Measurements from ENCODE around the gene SLC39A11.
A peak's percentile ranks its signal among the peaks of the same experiment; 100 is the strongest.

SLC39A11 gene

DNA sequence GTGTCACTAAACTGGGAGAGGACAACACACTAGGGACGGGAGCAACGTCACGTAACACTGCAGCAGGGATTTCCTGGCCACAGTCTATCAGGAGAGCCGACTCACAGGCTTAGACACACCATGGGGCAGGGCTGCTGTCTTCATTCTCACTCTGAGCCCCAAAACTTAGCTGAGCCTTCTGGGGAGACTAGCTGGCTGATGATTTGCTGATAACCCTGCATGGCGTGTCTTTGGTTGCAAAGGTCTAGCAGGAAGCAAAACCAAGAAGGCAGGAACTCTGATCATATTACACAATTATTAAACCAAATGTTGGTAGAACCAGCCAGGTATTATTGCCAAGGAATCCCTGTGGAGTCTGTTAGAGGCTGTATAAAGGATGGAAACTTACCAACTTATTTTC, 345.0 kb downstream of the SLC39A11 start:
- DNase-seq (ENCODE audit: low spot score): no peak

DNA sequence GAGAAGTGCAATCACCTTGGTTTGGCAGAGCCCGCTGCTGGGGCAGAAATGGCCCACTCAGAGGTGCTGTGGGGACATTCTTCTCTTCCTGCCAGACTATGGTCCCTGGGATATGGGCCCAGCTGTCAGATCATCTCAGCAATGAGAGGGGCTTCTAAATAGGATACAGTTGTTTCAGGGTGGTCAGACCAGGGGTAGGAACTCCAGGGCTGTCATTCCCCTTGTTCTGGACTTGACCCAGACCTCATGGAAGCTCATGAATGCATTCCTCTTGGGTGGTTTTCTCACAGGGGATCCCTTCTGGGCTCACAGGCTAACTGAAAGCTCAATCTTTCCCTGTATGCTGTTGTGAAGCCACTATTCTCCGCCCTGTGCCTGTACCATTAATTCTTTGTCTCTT, 347.2 kb downstream of the SLC39A11 start:
- no peak for DNase-seq (ENCODE audit: low spot score)

DNA sequence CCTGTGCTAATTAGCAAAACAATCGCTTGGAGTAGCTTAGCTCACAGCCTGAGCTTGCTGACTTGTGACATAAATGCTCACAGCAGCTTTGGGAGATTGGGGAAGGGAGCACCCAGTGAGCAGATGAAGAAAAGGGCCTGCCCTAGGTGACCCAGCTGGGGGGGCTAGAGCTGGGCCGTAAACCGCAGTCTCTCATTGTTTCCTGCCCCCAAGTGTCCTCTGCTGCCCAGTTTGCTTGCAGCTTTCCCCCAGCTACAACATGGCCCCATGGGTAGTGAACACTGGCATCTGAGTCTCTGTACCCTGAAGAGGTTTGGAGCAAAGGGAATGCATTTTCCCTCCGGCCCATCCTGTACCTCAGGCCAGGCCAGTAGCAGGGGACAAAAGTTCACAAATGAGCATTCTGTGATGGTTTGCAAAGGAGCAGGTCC, 349.4 kb downstream of the SLC39A11 start:
- DNase-seq (ENCODE audit: low spot score): no peak

DNA sequence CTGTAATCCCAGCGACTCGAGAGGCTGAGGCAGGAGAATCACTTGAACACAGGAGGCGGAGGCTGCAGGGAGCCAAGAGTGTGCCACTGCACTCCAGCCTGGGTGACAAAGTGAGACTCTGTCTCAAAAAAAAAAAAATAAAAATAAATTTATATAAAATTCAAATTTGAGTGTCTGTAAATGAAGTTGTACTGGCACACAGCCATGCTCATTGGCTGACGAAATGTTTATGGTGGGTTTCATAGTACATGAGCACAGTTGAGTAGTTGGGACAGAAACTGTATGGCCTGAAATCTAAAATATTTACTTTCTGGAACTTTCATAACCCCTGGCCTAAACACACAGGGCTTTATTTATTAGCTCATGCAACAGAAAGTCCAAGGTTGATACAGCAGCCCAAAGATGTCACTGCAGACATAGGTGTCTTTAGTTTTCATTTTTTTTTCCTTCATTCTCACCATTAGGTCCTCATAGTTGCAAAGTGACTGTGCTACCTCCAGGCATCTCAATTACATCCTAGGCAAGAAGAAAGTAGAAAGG, 355.3 kb downstream of the SLC39A11 start:
- no peak for DNase-seq (ENCODE audit: low spot score)

DNA sequence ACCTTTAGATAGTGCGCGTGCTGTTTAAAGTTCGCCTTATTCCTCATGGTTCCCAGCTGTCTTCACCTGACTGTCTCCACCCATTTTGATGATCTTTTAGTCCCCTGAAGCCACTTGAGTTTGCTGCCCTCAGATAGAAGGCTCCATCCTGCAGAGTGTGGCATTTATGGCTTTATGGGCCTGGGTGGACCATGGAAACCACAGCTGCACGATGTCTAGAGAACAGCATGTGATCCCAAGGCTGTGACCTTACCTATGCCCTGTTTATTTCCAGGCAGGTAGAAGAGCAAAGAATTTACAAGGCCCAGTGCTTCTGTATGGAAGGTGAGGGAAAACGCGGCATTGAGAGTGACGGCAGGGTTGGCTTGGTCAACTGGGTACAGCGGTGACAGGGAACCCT, 356.9 kb downstream of the SLC39A11 start:
- DNase-seq (ENCODE audit: low spot score): no peak

DNA sequence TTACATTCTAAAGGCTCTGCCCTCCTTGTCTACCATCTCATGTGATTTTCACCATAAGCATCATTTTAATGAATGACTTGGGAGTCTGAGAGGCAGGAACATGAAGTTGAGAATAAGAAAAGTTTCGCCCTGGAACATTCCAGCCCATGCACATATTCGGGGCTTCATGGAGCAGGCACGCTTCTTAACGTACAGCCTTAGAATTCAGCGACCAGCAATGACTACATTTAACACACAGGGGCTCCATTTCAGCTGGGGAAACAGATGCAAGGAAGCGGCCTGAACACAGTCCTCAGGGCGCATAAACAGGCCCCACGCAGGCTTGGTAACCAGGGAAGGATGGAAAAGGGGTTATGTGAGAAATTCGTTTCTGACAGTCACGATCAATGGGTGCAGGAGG, 357.4 kb downstream of the SLC39A11 start:
- no peak for DNase-seq (ENCODE audit: low spot score)

DNA sequence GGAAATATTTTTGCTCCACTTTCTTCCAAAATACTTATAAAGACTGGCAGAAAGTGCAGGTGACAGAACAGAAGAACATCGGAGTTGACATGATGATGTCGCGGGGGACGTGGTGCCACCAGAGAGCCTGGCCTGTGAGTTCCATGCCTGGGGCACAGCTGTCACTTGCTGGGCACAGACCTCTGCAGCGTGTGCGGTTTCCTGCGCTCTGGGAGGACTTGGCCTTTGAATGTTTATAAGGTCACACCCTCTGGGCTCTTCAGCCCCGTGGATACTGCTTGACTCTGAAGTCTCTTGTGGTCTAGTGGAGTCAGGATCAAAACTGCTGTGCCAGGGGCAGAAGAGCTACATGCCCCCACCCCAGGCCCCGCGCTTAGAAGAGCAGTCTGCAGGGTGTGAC, 357.9 kb downstream of the SLC39A11 start:
- no peak for DNase-seq (ENCODE audit: low spot score)

DNA sequence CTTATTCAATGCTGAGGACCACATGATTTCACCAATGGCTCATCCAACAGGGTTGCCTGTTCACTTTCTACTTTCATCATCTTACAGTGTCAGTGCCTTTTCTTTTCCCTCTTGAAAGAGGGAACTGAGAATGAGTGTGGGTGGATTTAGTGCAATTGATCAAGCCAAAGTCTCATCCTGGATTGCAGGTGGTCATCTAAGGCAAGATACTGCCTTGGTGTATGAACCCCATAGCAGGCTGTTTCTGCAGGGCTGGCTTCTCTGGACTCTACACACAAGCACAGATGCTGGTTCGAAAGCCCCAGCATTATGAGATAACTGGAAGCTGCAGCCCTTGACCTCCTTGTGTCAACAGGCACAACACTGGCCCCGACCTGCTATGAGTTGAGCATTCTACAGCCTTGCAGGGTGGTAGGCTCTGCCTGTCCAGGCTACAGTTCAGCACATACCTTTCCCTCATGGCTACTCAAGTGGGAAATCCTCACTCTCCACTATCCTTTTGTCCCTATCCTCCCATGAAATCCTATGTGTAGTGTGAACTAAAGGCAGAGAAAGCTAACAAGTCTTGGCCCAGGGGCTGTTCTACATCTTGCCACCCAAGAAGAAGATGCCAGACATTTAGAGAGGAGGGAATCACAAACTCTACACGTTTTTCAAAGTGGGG, 358.7 kb downstream of the SLC39A11 start:
- DNase-seq (ENCODE audit: low spot score): no peak

DNA sequence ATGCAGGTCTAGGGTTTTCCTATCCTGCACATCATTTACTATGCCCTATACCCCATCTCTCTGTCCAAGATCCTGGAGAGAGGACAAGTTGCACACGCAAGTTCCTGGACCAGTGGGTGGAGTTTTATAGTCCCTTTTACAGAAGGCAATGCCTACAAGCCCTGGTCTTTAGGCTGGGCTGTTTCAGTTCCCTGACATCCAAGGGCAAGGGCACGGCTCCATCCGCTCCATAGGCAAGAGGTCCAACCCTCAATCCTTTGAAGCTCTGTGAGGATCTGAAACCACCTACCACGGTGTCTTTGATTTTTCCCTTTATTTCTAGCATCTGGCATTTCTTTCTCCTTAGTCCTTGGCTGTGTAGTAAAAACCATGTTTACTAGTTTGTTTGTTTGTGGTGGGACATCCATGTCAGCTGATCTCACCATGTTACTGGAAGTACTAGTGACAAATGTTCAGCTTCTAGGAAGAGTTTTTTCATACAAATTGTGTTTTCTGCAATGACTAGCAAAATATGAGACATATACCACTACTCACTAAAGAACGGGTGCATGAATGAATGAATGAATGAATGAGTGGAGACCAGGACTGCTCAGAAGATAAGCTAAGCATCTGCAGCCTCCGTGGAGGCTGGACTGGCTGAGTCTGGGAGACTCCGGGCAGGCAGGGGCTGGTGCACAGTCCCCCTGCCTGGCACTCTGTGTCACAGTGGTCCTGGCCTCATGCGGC, 359.4 kb downstream of the SLC39A11 start:
- no peak for DNase-seq (ENCODE audit: low spot score)

DNA sequence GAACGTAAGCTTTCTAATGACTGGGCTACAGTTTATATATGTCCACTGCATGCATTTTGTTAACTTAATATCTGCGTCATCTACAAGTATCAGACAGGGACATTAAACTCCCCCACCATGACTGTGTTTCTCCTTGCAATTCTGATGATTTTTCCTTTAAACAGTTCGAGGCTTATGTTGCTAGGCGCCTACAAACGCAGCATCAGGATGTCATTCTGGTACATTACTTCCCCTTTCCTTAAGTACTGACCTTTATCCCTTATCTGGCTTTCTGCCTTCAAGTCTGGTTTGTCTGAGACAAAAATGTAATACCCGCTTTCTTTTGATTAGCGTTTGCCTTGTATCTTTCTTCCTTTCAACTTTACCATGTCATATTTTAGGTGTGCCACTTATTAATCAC, 362.4 kb downstream of the SLC39A11 start:
- DNase-seq (ENCODE audit: low spot score): no peak

DNA sequence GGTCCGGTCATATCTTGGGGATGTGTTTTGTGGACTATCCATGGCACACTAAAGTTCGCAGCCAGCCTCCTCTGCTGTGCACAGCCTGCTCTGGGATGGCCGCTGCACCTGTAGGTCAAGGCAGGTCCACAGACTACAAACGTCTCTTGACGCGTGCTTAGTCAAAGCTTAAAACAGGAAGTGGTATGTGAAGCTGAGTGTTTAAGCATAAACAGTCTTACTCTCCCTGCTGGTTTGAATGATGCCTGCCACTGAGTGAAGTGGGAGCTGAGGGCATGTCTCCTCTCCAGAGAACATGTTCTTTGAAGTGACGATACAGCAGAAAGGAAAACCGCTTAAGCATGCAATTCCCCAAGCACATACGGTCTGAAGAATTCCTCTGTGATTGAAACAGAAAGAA, 365.6 kb downstream of the SLC39A11 start:
- no peak for DNase-seq (ENCODE audit: low spot score)

DNA sequence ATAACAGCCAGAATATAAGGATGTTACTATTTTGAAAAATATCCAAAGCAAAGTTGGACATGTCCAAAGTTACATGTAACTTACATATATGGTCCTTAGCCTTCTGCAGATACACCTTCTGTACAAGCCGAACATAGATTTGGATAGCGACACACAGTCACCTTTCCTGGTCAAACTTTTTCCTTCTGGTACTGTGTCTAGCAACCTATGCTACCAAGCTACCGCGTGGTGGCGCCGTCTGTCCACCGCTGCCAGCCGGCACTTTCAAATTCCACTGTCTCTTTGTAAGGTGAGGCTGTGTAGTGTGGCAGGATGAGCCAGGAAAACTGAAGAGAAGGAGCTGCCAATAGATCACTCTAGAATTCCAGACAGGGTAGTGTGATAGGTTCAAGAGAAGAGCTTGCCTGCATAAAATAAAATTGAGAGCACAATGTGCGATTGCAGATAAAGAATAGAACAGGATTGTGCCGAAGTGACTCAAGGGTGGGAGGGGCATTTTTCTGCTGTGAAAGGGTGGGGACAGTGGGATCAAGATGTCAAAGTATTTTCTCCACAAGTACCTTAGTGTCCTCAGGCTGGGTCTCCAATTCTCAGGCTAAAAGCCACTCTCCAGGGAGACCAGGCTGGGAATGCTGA, 366.9 kb downstream of the SLC39A11 start:
- peak; percentile 85 for DNase-seq (ENCODE audit: low spot score)

DNA sequence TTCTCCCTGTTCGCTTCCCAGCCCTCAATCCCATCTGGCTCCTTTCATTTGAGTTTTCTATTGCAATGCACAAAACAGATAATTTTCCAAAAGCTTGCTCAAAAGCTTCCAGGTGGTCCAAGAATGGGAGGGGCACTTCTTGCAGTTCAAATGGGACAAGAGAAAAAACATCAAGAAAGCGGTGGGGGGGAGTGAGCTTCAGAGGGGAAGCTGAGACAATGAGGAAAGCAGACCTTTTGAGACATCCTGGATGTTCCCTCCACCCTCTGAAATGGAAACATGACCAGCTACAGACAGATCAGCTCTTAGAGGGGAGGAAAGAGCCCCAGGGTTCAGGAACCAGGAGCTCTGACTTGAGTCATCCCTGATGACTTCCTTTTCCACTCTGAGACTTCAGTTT, 368.2 kb downstream of the SLC39A11 start:
- DNase-seq (ENCODE audit: low spot score): no peak

DNA sequence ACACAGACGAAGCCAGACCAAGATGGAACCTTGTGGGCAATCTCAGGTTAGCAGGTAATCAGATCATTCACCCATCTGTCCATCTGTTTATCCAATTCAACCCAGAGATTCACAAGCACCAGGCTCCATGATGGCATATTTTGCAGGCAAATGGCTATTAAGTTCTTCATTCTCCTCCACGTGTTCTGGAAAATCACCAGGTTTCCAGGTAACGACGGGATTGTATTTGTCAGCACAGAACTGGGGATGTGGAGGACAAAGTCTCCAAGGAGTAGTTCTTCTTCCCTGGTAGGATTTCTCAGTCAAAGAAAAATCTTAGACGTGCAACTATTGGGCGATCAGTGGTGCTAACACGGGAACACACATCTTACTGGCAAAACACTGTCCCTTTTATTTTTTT, 368.8 kb downstream of the SLC39A11 start:
- no peak for DNase-seq (ENCODE audit: low spot score)

DNA sequence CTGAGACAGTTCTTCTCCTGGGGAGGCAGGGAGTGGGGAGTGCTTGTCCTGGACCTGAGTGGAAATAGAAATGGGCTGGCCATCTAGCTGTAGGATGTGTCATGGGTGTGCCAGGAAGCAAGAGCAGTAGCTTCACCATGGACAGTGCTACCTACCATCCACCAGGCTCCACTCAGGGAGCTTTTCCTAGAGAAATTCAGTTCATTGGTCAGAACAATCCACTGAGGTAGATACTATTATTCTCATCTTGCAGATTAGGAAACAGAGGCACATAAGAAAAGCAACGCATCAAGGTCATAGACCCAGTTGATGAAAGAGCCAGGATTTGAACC, 372.0 kb downstream of the SLC39A11 start:
- DNase-seq (ENCODE audit: low spot score): no peak

DNA sequence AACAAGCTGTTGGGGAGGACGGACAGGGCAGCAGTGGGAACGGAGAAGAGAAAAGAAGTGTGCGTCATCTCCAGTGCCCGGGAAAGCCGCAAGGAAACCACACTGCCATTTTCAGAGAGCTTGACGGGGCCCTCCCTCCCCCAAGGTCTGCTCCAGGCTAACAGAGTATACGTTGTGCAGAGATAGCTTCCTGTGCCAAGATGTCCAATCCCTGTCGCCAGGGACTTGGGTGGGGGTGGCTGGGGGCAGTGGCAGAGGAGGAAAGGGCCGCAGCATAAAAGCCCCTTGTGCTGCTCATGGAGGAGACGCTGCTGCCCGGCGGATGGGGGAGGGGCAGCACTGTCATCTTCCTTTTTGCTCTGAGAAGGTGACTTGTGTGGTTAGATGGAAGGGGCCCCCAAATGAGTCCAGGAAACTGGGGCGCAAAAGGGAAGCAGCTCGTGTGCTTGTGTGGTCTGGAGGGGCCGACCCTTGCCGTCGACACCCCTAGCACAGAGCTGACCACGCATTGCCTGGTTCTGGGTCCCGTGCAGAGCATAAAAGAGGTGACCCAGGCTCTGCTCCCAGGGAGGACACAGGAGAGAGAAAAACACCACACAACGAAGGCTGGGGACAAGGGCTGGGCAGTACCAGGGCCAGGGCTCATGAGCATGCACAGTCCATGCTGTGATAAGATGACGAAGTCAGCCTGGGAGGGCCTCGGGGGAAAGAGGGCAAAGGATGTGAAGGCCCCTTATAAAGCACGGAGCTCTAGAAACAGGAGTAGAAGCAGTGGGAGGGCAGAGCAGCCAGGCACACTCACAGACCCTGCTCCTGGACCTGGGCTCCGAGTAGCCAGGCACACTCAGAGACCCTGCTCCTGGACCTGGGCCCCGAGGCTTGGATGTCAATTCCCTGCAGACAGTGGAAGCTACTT, 372.7 kb downstream of the SLC39A11 start:
- no peak for DNase-seq (ENCODE audit: low spot score)

DNA sequence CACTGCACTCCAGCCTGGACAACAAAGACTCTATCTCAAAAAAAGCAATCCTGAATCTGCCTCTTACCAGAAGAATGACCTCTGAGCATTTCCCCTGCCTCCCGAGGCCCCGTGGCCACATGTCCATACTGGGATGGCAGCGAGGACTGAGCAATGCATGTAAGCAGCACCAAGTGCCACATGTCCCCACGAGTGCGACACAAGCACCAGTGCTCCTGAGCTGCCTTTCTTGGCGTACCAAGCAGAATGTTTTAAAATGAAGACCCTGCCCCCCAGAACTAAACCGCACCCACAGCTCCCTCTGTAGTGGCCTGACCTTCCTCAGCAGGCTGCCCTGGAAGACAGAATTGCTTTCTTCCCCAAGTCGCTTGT, 373.3 kb downstream of the SLC39A11 start:
- no peak for DNase-seq (ENCODE audit: low spot score)

DNA sequence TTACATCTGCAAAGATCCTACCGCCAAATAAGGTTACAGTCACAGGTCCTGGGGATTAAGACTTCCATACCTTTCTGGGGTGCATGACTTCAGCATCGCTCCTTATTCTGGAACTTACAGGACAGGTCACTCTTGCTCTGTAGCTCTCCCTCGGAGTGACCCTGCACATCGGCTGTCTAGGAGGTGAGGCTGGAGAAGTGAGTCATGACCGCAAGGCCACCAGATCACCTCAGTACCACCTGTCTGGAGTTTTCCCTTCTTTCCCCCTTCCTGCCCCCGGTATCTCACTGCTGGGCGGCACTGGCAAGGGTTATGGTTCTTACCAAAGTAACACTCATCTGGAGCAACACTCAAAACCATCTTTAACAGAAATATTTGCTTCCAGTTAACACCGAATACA, 374.8 kb downstream of the SLC39A11 start:
- DNase-seq (ENCODE audit: low spot score): no peak

DNA sequence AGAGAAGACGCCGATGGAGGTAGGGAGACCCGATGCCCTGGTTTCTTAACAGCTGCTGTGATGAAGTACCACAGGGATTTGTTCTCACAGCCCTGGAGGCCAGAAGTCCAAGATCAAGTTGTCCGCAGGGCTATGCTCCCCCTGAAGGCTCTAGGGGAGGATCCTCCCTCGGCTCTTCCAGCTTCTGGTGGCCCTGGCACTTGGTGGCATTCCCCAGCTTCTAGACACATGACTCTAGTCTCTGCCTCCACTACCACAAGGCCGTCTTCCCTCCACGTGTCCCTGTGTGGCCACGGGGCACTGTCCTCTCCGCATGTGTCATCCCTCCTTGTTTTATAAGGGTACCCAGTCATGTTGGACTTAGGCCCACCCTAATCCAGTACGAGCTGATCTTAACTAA, 375.2 kb downstream of the SLC39A11 start:
- no peak for DNase-seq (ENCODE audit: low spot score)

DNA sequence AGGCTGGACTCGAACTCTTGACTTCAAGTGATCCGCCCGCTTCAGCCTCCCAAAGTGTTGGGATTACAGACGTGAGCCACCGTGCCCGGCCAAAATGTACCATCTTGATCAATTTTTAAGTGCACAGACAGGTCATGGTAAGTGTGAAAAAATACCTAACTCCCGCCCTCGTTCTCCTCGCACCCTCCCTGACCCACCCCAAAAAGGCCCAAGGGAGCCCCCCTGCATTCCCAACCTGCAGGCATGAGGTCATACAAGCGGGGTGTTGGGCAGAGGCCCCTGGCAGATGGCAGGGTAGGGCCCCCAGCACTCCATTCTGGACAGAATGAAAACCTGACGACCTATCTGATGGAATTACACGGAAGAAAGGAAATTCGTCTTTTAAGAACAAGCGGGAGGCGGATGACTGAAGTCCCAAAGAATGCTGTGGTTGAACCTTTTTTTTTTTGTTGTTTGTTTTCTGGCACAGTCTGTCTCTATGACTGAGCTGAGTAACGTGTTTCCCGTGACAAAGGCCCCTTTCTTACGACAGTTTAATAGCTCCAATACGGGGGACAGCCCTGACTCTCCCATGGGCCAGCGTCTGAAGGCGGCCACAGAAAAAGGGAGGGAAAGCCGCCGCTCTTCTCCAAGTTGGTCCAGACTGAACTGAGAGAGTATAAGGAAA, 376.4 kb downstream of the SLC39A11 start:
- no peak for DNase-seq (ENCODE audit: low spot score)

DNA sequence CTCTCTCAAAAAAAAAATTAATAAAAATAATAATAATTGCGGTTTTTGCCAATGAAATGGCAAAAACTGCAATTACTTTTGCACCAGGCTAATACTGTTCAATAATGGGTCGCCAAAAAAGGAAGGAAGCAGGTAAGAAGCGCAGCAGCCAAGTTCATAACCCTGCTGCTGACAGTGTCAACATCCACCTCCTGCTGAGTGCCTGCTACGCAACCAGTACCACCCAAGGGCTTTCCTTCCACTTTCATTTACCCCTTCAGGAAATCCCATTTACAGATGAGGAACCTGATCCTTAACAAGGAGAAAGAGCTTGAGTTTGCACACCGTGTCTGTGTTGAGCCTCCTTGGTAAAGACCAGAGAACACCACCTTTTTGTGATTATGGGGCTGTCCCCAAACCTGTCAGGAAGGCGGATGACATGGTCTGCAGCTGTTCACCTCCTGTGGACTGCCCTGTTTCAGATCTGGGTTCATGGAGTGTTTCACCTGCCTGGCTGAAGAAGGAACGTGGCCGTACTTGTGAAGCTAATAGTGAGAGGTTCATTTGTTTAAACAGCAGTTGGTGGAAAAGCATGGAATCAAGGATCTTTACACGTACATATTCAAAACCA, 378.0 kb downstream of the SLC39A11 start:
- DNase-seq (ENCODE audit: low spot score): no peak
